Chondrocyte (in vitro differentiated cells): ENCODE measurements around the gene ZSCAN1. TPM values are rescaled to one million over a fixed set of nuclear protein-coding genes. Genes with fewer than 3 reads are reported as not detected.

Source experiments
- DNase-seq: peaks from one replicate; pipeline ENCODE4 v3.0.0; 2021; ENCODE audit warnings: mixed read lengths, low spot score
- H3K27ac Mint-ChIP-seq: one replicate; pipeline ENCODE4 v1.8.0; 2021; ENCODE audit warnings: mild to moderate bottlenecking, moderate library complexity, mixed read lengths; ENCODE audit not compliant: unreplicated experiment
- H3K27me3 Mint-ChIP-seq: 2 replicates; pipeline ENCODE4 v1.8.0; 2021; ENCODE audit warnings: low read depth, mixed read lengths
- H3K36me3 Mint-ChIP-seq: 2 replicates; pipeline ENCODE4 v1.8.0; 2021; ENCODE audit warnings: low read depth, mixed read lengths
- H3K4me1 Mint-ChIP-seq: 2 replicates; pipeline ENCODE4 v1.8.0; 2021; ENCODE audit warnings: low read depth, mild to moderate bottlenecking, mixed read lengths
- H3K4me3 Mint-ChIP-seq: one replicate; pipeline ENCODE4 v1.8.0; 2021; ENCODE audit warnings: mild to moderate bottlenecking, moderate library complexity, mixed read lengths; ENCODE audit not compliant: unreplicated experiment
- H3K9me3 Mint-ChIP-seq: 2 replicates; pipeline ENCODE4 v1.8.0; 2021; ENCODE audit warnings: low read depth, mixed read lengths
- CTCF ChIP-seq: fragments of 200-600 bp; sonication (generic); IDR thresholded peaks from 2 replicates; pipeline ENCODE4 v1.5.0; 2021; ENCODE audit warnings: antibody characterized with exemption, mild to moderate bottlenecking, moderate library complexity
- total RNA-seq: library from RNA; stranded (reverse); gene quantifications from 3 replicates; pipeline ENCODE4 v1.2.1, GENCODE V29; 2021

The ZSCAN1 gene
- total RNA-seq, 1 donor from 2014 or later, result 0.37 TPM

GRCh38 chr19:58038688-58039204 is 4.9 kb downstream of the ZSCAN1 start:
- Mint-ChIP-seq H3K27ac (no peak overlapping the region), H3K27me3 (no peaks in the 10 kb centered on the region), H3K4me1 (no peaks in the 10 kb centered on the region), H3K4me3 (no peak overlapping the region), H3K9me3 (peaks cover 28% of the 10 kb centered on the region), H3K36me3 (no peaks in the 10 kb centered on the region)
- TF ChIP-seq CTCF, result no peak
- DNase-seq, result no peak

GRCh38 chr19:58040751-58041525 is 7.1 kb downstream of the ZSCAN1 start:
- peaks cover 1% of the 10 kb centered on the region for H3K36me3 Mint-ChIP-seq
- H3K4me3 Mint-ChIP-seq, result no peak overlapping the region
- no peak for DNase-seq
- H3K9me3 Mint-ChIP-seq, result peaks cover 26% of the 10 kb centered on the region
- no peaks in the 10 kb centered on the region for H3K27me3 Mint-ChIP-seq
- H3K4me1 Mint-ChIP-seq, result no peaks in the 10 kb centered on the region
- no peak overlapping the region for H3K27ac Mint-ChIP-seq
- no peak for TF ChIP-seq CTCF

- Mint-ChIP-seq H3K27me3 (no peaks in the 10 kb centered on the region), H3K4me3 (no peak overlapping the region)
- no peak for DNase-seq
Observed at GRCh38 chr19:58042495-58043340, 8.9 kb downstream of the ZSCAN1 start.

GRCh38 chr19:58044391-58044790 is 10.6 kb downstream of the ZSCAN1 start:
- DNase-seq, result no peak
- H3K27ac Mint-ChIP-seq, result no peak overlapping the region
- H3K27me3 Mint-ChIP-seq, result no peaks in the 10 kb centered on the region
- peaks cover 3% of the 10 kb centered on the region for H3K36me3 Mint-ChIP-seq
- no peak overlapping the region for H3K4me3 Mint-ChIP-seq
- peaks cover 33% of the 10 kb centered on the region for H3K9me3 Mint-ChIP-seq
- no peaks in the 10 kb centered on the region for H3K4me1 Mint-ChIP-seq
- TF ChIP-seq CTCF, result no peak

More at GRCh38 chr19:58042495-58043340, 8.9 kb downstream of the ZSCAN1 start:
- H3K27ac Mint-ChIP-seq, result peak overlapping the region; percentile 54
- no peaks in the 10 kb centered on the region for H3K4me1 Mint-ChIP-seq
- peaks cover 1% of the 10 kb centered on the region for H3K36me3 Mint-ChIP-seq
- peaks cover 25% of the 10 kb centered on the region for H3K9me3 Mint-ChIP-seq
- TF ChIP-seq CTCF, result no peak

DNA sequence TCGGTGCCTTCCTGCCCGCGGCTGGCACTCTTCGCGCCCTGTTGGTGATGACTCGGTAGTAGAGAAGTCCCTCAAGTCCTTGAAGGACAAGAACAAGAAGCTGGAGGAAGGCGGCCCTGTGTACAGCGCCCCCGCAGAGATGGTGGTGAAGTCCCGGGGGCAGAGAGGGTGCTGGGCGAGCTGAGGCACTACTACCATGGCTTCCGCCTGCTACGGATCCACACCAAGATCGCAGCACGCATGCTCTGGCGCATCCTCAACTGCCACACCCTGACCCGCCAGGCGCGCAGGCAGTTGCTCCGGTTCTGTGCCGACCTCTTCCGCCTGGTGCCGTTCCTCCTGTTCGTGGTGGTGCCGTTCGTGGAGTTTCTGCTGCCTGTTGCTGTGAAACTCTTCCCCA is 11.1 kb downstream of the ZSCAN1 start:
- Mint-ChIP-seq H3K36me3 (peaks cover 3% of the 10 kb centered on the region), H3K27me3 (no peaks in the 10 kb centered on the region), H3K9me3 (peaks cover 37% of the 10 kb centered on the region), H3K4me1 (no peaks in the 10 kb centered on the region), H3K4me3 (no peak overlapping the region), H3K27ac (no peak overlapping the region)
- no peak for DNase-seq
- TF ChIP-seq CTCF, result no peak
